Fibroblast of lung (primary cell): ENCODE results near the gene NLE1. TPM values are rescaled to one million over a fixed set of nuclear protein-coding genes. Genes with fewer than 3 reads are reported as not detected.

Experiments
- DNase-seq, 2 donors: peaks; one replicate each; pipeline versions ENCODE4 v3.0.0 to v3.0.0-alpha.2; 2010; ENCODE audit warnings: low read depth in 2 of 2
- H2AFZ ChIP-seq: 2 replicates; pipeline ENCODE4 v1.5.1; 2012; ENCODE audit warnings: low read length, control low read depth, inconsistent platforms
- H3K27ac ChIP-seq: 2 replicates; pipeline ENCODE4 v1.5.1; 2011; ENCODE audit warnings: low read length, control low read depth; ENCODE audit not compliant: insufficient read depth
- H3K27me3 ChIP-seq: 2 replicates; pipeline ENCODE4 v1.5.1; 2011; ENCODE audit warnings: mild to moderate bottlenecking, low read length; ENCODE audit not compliant: control insufficient read depth, insufficient read depth
- H3K36me3 ChIP-seq: 2 replicates; pipeline ENCODE4 v1.5.1; 2011; ENCODE audit warnings: low read length; ENCODE audit not compliant: control insufficient read depth, insufficient read depth
- H3K4me1 ChIP-seq: 2 replicates; pipeline ENCODE4 v1.5.1; 2011; ENCODE audit warnings: low read length; ENCODE audit not compliant: control insufficient read depth, insufficient read depth; ENCODE audit errors: extremely low read depth
- H3K4me2 ChIP-seq: 2 replicates; pipeline ENCODE4 v1.5.1; 2011; ENCODE audit warnings: low read length, control low read depth; ENCODE audit not compliant: insufficient read depth; ENCODE audit errors: extremely low read depth
- H3K4me3 ChIP-seq, 4 experiments: fragments of 200-600 bp in 1 of 4; sonication (generic) in 1 of 4; replicated peaks in 1 of 4; 2 replicates each; pipeline ENCODE4 v1.5.1; 2011 to 2016; ENCODE audit warnings: low read length in 4 of 4, low read depth in 3 of 4, mild to moderate bottlenecking in 3 of 4, control low read depth in 2 of 4, inconsistent platforms in 1 of 4, mixed read lengths in 1 of 4; ENCODE audit not compliant: insufficient read depth in 1 of 4; ENCODE audit errors: control extremely low read depth in 1 of 4
- H3K79me2 ChIP-seq: 2 replicates; pipeline ENCODE4 v1.5.1; 2012; ENCODE audit warnings: mild to moderate bottlenecking, low read length, inconsistent platforms; ENCODE audit not compliant: control insufficient read depth, insufficient read depth
- H3K9ac ChIP-seq: 2 replicates; pipeline ENCODE4 v1.5.1; 2011; ENCODE audit warnings: mild to moderate bottlenecking, low read length, control low read depth; ENCODE audit not compliant: insufficient read depth
- H3K9me3 ChIP-seq: 2 replicates; pipeline ENCODE4 v1.5.1; 2012; ENCODE audit warnings: low read depth, low read length; ENCODE audit not compliant: control insufficient read depth, insufficient read depth
- H4K20me1 ChIP-seq: 2 replicates; pipeline ENCODE4 v1.5.1; 2011; ENCODE audit warnings: low read length; ENCODE audit not compliant: control insufficient read depth, insufficient read depth; ENCODE audit errors: extremely low read depth
- CTCF ChIP-seq, 2 donors: IDR thresholded peaks in 1 of 2; conservative IDR thresholded peaks in 1 of 2; 1 replicate in 1 of 2; 2 replicates in 1 of 2; pipeline ENCODE4 v1.5.1; 2011 to 2012; ENCODE audit warnings: low read length in 2 of 2, control low read depth in 1 of 2, inconsistent platforms in 1 of 2, low read depth in 1 of 2, mild to moderate bottlenecking in 1 of 2
- EZH2 ChIP-seq: IDR thresholded peaks from 2 replicates; pipeline ENCODE4 v1.5.1; 2012; ENCODE audit warnings: low read length, control low read depth, mild to moderate bottlenecking; ENCODE audit errors: missing control alignments
- polyA plus RNA-seq, 2 donors: library from polyadenylated mRNA; depleted of rRNA in 1 of 2; stranded (reverse) in 1 of 2; unstranded in 1 of 2; fragments of >200 nt; gene quantifications; 2 replicates each; pipeline ENCODE4 v1.2.1, GENCODE V29; 2011 to 2012; ENCODE audit warnings: missing spikeins in 1 of 2
- total RNA-seq: library from RNA; depleted of rRNA; stranded (reverse); fragments of >200 nt; gene quantifications from 2 replicates; pipeline ENCODE4 v1.2.1, GENCODE V29; 2014

NLE1 gene
- total and polyA plus RNA-seq, 2 donors (not counting 1 experiment from before 2014, with no cell fraction given), result 9.4 to 20.5 TPM

- Histone ChIP-seq H3K9me3 (no peaks in the 10 kb centered on the region), H3K79me2 (no peaks in the 10 kb centered on the region), H3K36me3 (no peaks in the 10 kb centered on the region), H3K27me3 (peaks cover 17% of the 10 kb centered on the region), H3K4me3 (no peak overlapping the region), H2AFZ (no peak overlapping the region), H3K9ac (no peak overlapping the region), H3K4me1 (no peaks in the 10 kb centered on the region), H3K4me2 (no peak overlapping the region), H3K27ac (no peak overlapping the region), H4K20me1 (no peaks in the 10 kb centered on the region)
- no peak for DNase-seq
- TF ChIP-seq EZH2 (no peak), CTCF (conservative IDR thresholded peaks at IDR 0.05 in 1 of 2, IDR thresholded peaks at IDR 0.05 in 1 of 2; ENCODE audit: low read depth in 1 of 2, low read length in 2 of 2) (no peak)
Observed at GRCh38 chr17:35149941-35150340, 7.8 kb upstream of the NLE1 start.

GRCh38 chr17:35148144-35148543 is 6.0 kb upstream of the NLE1 start:
- Histone ChIP-seq H3K9ac (no peak overlapping the region), H3K36me3 (no peaks in the 10 kb centered on the region), H3K4me3 (no peak overlapping the region), H3K27me3 (peaks cover 17% of the 10 kb centered on the region), H3K27ac (no peak overlapping the region), H3K4me1 (no peaks in the 10 kb centered on the region), H3K79me2 (no peaks in the 10 kb centered on the region), H2AFZ (no peak overlapping the region), H4K20me1 (no peaks in the 10 kb centered on the region), H3K4me2 (no peak overlapping the region), H3K9me3 (no peaks in the 10 kb centered on the region)
- no peak for TF ChIP-seq EZH2
- TF ChIP-seq CTCF (conservative IDR thresholded peaks at IDR 0.05 in 1 of 2, IDR thresholded peaks at IDR 0.05 in 1 of 2; ENCODE audit: low read depth in 1 of 2, low read length in 2 of 2), result no peak
- DNase-seq, result no peak

DNA sequence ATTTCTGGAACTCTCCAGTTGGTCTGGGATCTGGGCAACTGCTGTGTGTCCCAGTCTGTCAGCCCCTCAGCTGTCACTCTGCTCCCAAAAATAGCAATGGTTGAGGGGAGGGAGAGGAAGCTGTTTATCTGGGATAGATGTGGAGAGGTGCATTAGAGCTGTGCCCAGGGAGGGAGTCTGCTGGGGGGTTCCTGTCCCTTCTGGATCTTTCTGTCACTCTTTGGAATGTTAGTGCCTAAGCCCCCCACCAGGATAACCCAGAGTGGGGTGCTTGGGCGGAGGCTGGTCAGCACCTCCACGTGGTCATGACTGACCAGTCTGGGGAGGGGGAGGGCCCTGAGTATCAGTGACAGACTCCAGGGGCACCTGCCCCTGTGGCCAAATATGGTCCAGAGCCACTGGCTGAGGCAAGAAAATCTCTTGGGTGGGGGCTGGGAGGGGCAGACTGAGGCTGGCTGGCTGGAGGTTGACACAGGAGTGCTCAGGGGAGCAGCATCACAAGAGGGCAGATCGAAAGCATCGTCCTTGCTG is 5.3 kb upstream of the NLE1 start, which contains the start of gene UNC45B:
TSS of gene UNC45B (plus strand) at position 443 of the 531 bp plus-strand sequence. CDS start 447 bp downstream, outside the sequence.
- no peaks in the 10 kb centered on the region for H3K36me3 ChIP-seq
- H3K27ac ChIP-seq, result no peak within 1 kb of the TSS
- H2AFZ ChIP-seq, result no peak within 1 kb of the TSS
- H3K4me1 ChIP-seq, result no peaks in the 10 kb centered on the region
- no peaks in the 10 kb centered on the region for H3K9me3 ChIP-seq
- H3K4me2 ChIP-seq, result no peak within 1 kb of the TSS
- TF ChIP-seq CTCF (conservative IDR thresholded peaks at IDR 0.05 in 1 of 2, IDR thresholded peaks at IDR 0.05 in 1 of 2; ENCODE audit: low read depth in 1 of 2, low read length in 2 of 2) (no peak), EZH2 (no peak)
- no peak within 1 kb of the TSS for H3K4me3 ChIP-seq
- H3K9ac ChIP-seq, result no peak within 1 kb of the TSS
- H4K20me1 ChIP-seq, result no peaks in the 10 kb centered on the region
- no peaks in the 10 kb centered on the region for H3K79me2 ChIP-seq
- peaks cover 14% of the 10 kb centered on the region for H3K27me3 ChIP-seq
- no peak for DNase-seq
